A549 (cell line): ENCODE measurements around the gene DARS1. TPM values are rescaled to one million over a fixed set of nuclear protein-coding genes. Genes with fewer than 3 reads are reported as not detected.

Experiments
- ATAC-seq, 2 experiments: fragments of 200-7000 bp in 1 of 2; fragments of >200 bp in 1 of 2; cut with Nextera tagmentation in 1 of 2; cut with Tn5 transposase in 1 of 2; 3 replicates each; pipeline versions ENCODE4 v1.8.0 to v1.9.1; 2018 to 2020; ENCODE audit warnings: mild to moderate bottlenecking in 1 of 2, moderate library complexity in 1 of 2
- CTCF ChIA-PET: fragments of 300-600 bp; sonication (Branson Sonifier 250); formaldehyde crosslinking; extraction: SDS; loops from one replicate; lab custom pipeline; 2021; ENCODE audit warnings: antibody characterized with exemption, inconsistent platforms; lab: Yijun Ruan, JAX
- POLR2A ChIA-PET: fragments of 350-600 bp; formaldehyde crosslinking; extraction: SDS; loops from one replicate; lab custom pipeline; 2021; ENCODE audit warnings: antibody characterized with exemption, inconsistent platforms; lab: Yijun Ruan, JAX
- DNase-seq, 2 experiments: peaks; one replicate each; pipeline versions ENCODE4 v3.0.0 to v3.0.0-alpha.2; 2011 to 2016; ENCODE audit warnings: low read depth in 1 of 2, low spot score in 1 of 2
- FAIRE-seq: peaks from 2 replicates; lab custom pipeline; 2011; peaks lifted over from hg19 to GRCh38; lab: Jason Lieb, UNC
- H3K27ac ChIP-seq, 2 experiments: fragments of >200 bp; sonication (Bioruptor Twin); formaldehyde crosslinking; 3 replicates each; pipeline ENCODE4 v1.5.1; 2016 to 2017
- H3K4me1 ChIP-seq: fragments of >200 bp; sonication (Bioruptor Twin); formaldehyde crosslinking; 3 replicates; pipeline ENCODE4 v1.6.1; 2016
- H3K4me2 ChIP-seq: fragments of >200 bp; sonication (Bioruptor Twin); formaldehyde crosslinking; 3 replicates; pipeline ENCODE4 v1.6.1; 2016
- H3K4me3 ChIP-seq: fragments of >200 bp; sonication (Bioruptor Twin); formaldehyde crosslinking; 3 replicates; pipeline ENCODE4 v1.5.1; 2016
- H3K9me3 ChIP-seq: fragments of >200 bp; sonication (Bioruptor Twin); formaldehyde crosslinking; 3 replicates; pipeline ENCODE4 v1.6.1; 2016
- BHLHE40 ChIP-seq: IDR thresholded peaks from 2 replicates; pipeline ENCODE4 v1.6.1; 2012; ENCODE audit warnings: low read depth, low read length, inconsistent platforms
- CBX2 ChIP-seq: fragments of 200-600 bp; sonication (generic); IDR thresholded peaks from 2 replicates; pipeline ENCODE4 v1.6.1; 2016; ENCODE audit warnings: low read depth, mild to moderate bottlenecking, borderline replicate concordance
- CBX8 ChIP-seq: fragments of 200-600 bp; sonication (generic); IDR thresholded peaks from 2 replicates; pipeline ENCODE4 v1.6.1; 2016
- CEBPB ChIP-seq, 2 experiments: fragments of >200 bp in 1 of 2; sonication (Bioruptor Twin) in 1 of 2; formaldehyde crosslinking in 1 of 2; IDR thresholded peaks; 2 replicates each; pipeline ENCODE4 v1.6.1; 2012 to 2016
- CHD2 ChIP-seq: fragments of 150-350 bp; IDR thresholded peaks from 2 replicates; pipeline ENCODE4 v1.6.1; 2014; ENCODE audit warnings: low read length; ENCODE audit not compliant: partially characterized antibody
- EHMT2 ChIP-seq: fragments of 200-600 bp; sonication (generic); IDR thresholded peaks from 2 replicates; pipeline ENCODE4 v1.6.1; 2016; ENCODE audit warnings: antibody characterized with exemption, low read depth, mild to moderate bottlenecking, moderate library complexity
- EP300 ChIP-seq, 2 experiments: fragments of >200 bp; sonication (Bioruptor Twin); formaldehyde crosslinking; IDR thresholded peaks; 2 replicates in 1 of 2; 3 replicates in 1 of 2; pipeline ENCODE4 v1.6.1; 2016 to 2017
- FOSB ChIP-seq: fragments of 250-450 bp; sonication (Bioruptor Pico); IDR thresholded peaks from 2 replicates; pipeline ENCODE4 v1.5.0; 2020; ENCODE audit warnings: mild to moderate bottlenecking, moderate library complexity
- FOXS1 ChIP-seq: fragments of 250-450 bp; sonication (Bioruptor Pico); IDR thresholded peaks from 2 replicates; pipeline ENCODE4 v1.5.0; 2020; ENCODE audit warnings: mild to moderate bottlenecking, moderate library complexity
- HMGXB4 ChIP-seq: fragments of 250-450 bp; sonication (Bioruptor Pico); IDR thresholded peaks from 2 replicates; pipeline ENCODE4 v1.5.0; 2021; ENCODE audit warnings: mild to moderate bottlenecking, moderate library complexity, borderline replicate concordance
- HOXA7 ChIP-seq: fragments of 250-450 bp; sonication (Bioruptor Pico); IDR thresholded peaks from 2 replicates; pipeline ENCODE4 v1.5.0; 2020; ENCODE audit warnings: mild to moderate bottlenecking, moderate library complexity
- HOXB5 ChIP-seq: fragments of 250-450 bp; sonication (Bioruptor Pico); IDR thresholded peaks from 2 replicates; pipeline ENCODE4 v1.5.0; 2020; ENCODE audit warnings: mild to moderate bottlenecking, moderate library complexity
- KDM1A ChIP-seq: fragments of 200-600 bp; sonication (generic); IDR thresholded peaks from 2 replicates; pipeline ENCODE4 v1.6.1; 2016; ENCODE audit warnings: low read depth, mild to moderate bottlenecking
- MAFK ChIP-seq: fragments of 450-650 bp; IDR thresholded peaks from 2 replicates; pipeline ENCODE4 v1.6.1; 2014; ENCODE audit not compliant: partially characterized antibody
- MAZ ChIP-seq: fragments of 150-350 bp; IDR thresholded peaks from 2 replicates; pipeline ENCODE4 v1.6.1; 2014; ENCODE audit warnings: antibody characterized with exemption, low read depth, low read length, borderline replicate concordance
- NFE2L2 ChIP-seq: fragments of 150-350 bp; conservative IDR thresholded peaks from 2 replicates; pipeline ENCODE4 v1.6.1; 2014; ENCODE audit warnings: low read length
- NR3C1 ChIP-seq: fragments of >200 bp; sonication (Bioruptor Twin); formaldehyde crosslinking; IDR thresholded peaks from 3 replicates; pipeline ENCODE4 v1.6.1; 2017
- PHF8 ChIP-seq: fragments of 200-600 bp; sonication (generic); IDR thresholded peaks from 2 replicates; pipeline ENCODE4 v1.6.1; 2016; ENCODE audit warnings: low read depth, mild to moderate bottlenecking, antibody characterized with exemption, moderate library complexity, borderline replicate concordance
- RARB ChIP-seq: fragments of 250-450 bp; sonication (Bioruptor Pico); IDR thresholded peaks from 2 replicates; pipeline ENCODE4 v1.8.0; 2021; ENCODE audit warnings: mild to moderate bottlenecking, moderate library complexity
- REST ChIP-seq: fragments of 200-600 bp; sonication (generic); IDR thresholded peaks from 2 replicates; pipeline ENCODE4 v1.6.1; 2016; ENCODE audit warnings: antibody characterized with exemption, mild to moderate bottlenecking, moderate library complexity
- SMC3 ChIP-seq: fragments of >200 bp; sonication (Bioruptor Twin); formaldehyde crosslinking; IDR thresholded peaks from 3 replicates; pipeline ENCODE4 v1.6.1; 2018; ENCODE audit warnings: inconsistent platforms
- WGBS: methylation state at CpG from one replicate; pipeline ENCODE4 v1.1.6; 2017; ENCODE audit errors: missing lambda C conversion rate; 5-methylcytosine and 5-hydroxymethylcytosine counted together
- polyA plus RNA-seq, 4 experiments: library from polyadenylated mRNA; depleted of rRNA in 3 of 4; stranded (reverse); fragments of >200 nt; fragmentation: RNase III in 1 of 4; extraction: RNeasy Plus Mini Kit Qiagen cat#74134 plus additional on column Dnase treatment in 1 of 4; gene quantifications; 2 replicates in 3 of 4; 3 replicates in 1 of 4; pipeline ENCODE4 v1.2.3, GENCODE V29; 2011 to 2017

DARS1 gene
- polyA plus RNA-seq, 2 of the 4 experiments (the other 2 are of a cell fraction): 83.8 to 130 TPM

GRCh38 chr2:136005462-136006196 is 20.2 kb upstream of the DARS1 start:
- DNase-seq: no peak
- POLR2A ChIA-PET: no interaction called here

GRCh38 chr2:136004965-136005364 is 19.5 kb upstream of the DARS1 start:
- CTCF ChIA-PET: no interaction called here
- TF ChIP-seq MAZ (no peak), CEBPB (IDR thresholded peaks at IDR 0.05) (no peak), REST (no peak), BHLHE40 (no peak), FOXS1 (CRISPR knock-in tag) (no peak), CBX8 (no peak), NFE2L2 (no peak), NR3C1 (no peak), CHD2 (no peak), HMGXB4 (CRISPR knock-in tag) (no peak), SMC3 (no peak), PHF8 (no peak), RARB (CRISPR knock-in tag) (no peak), EP300 (IDR thresholded peaks at IDR 0.05) (no peak), HOXA7 (CRISPR knock-in tag) (no peak)
- TF ChIP-seq, all 56 proteins: peak for 0
- POLR2A ChIA-PET: no interaction called here
- Histone ChIP-seq H3K4me2 (no peak overlapping the region), H3K4me3 (no peak overlapping the region), H3K9me3 (no peaks in the 10 kb centered on the region), H3K27ac (no peak overlapping the region), H3K4me1 (peaks cover 15% of the 10 kb centered on the region)
- FAIRE-seq (no peak), ATAC-seq (no peak), DNase-seq (no peak)
- 59% methylated on average over 3 of the region's 3 CpGs for WGBS

More at GRCh38 chr2:136005462-136006196, 20.2 kb upstream of the DARS1 start:
- ATAC-seq (no peak), FAIRE-seq (no peak)
- Histone ChIP-seq H3K4me1 (peaks cover 15% of the 10 kb centered on the region), H3K9me3 (no peaks in the 10 kb centered on the region), H3K27ac (peak overlapping the region in 1 of 2 experiments; percentile 22; a peak in 1 of 6 replicates), H3K4me3 (no peak overlapping the region), H3K4me2 (peak overlapping the region; percentile 47)
- CTCF ChIA-PET: no interaction called here
- 87% methylated on average over 3 of the region's 3 CpGs for WGBS
- no peak for TF ChIP-seq KDM1A
- no peak for TF ChIP-seq HOXB5 (CRISPR knock-in tag)
- no peak for TF ChIP-seq EHMT2
- TF ChIP-seq CBX2: no peak
- TF ChIP-seq FOSB: no peak
- TF ChIP-seq MAFK: peak; percentile 100
- TF ChIP-seq PHF8: no peak
